H9 (cell line): Measurements from ENCODE around the gene SLC25A19. TPM values are rescaled to one million over a fixed set of nuclear protein-coding genes. Genes with fewer than 3 reads are reported as not detected.

Experiments
- DNase-seq: peaks from one replicate; pipeline ENCODE4 v3.0.0-alpha.2; 2017
- H2AFZ ChIP-seq: one replicate; pipeline ENCODE4 v1.6.1; 2013; ENCODE audit warnings: mild to moderate bottlenecking, low read length, control low read depth, moderate library complexity
- H2AK5ac ChIP-seq: 2 replicates; pipeline ENCODE4 v1.6.1; 2013; ENCODE audit warnings: low read length, control low read depth, mixed read lengths; ENCODE audit not compliant: insufficient read length
- H2BK120ac ChIP-seq: one replicate; pipeline ENCODE4 v1.6.1; 2013; ENCODE audit warnings: low read depth, mild to moderate bottlenecking, low read length, control low read depth, inconsistent platforms; ENCODE audit not compliant: poor library complexity, severe bottlenecking
- H2BK12ac ChIP-seq: 2 replicates; pipeline ENCODE4 v1.6.1; 2013; ENCODE audit warnings: low read length, control low read depth, mixed read lengths, low read depth; ENCODE audit not compliant: insufficient read length
- H2BK15ac ChIP-seq: 2 replicates; pipeline ENCODE4 v1.6.1; 2013; ENCODE audit warnings: low read depth, low read length, control low read depth
- H2BK20ac ChIP-seq: one replicate; pipeline ENCODE4 v1.6.1; 2013; ENCODE audit warnings: low read depth, mild to moderate bottlenecking, low read length, control low read depth, inconsistent platforms; ENCODE audit not compliant: poor library complexity, severe bottlenecking
- H2BK5ac ChIP-seq: 2 replicates; pipeline ENCODE4 v1.6.1; 2013; ENCODE audit warnings: low read length, control low read depth, mixed read lengths; ENCODE audit not compliant: insufficient read length
- H3K14ac ChIP-seq: 2 replicates; pipeline ENCODE4 v1.6.1; 2013; ENCODE audit warnings: low read length, control low read depth; ENCODE audit not compliant: insufficient read depth
- H3K18ac ChIP-seq: 2 replicates; pipeline ENCODE4 v1.6.1; 2013; ENCODE audit warnings: low read depth, mild to moderate bottlenecking, mixed read lengths, low read length, control low read depth; ENCODE audit not compliant: insufficient read length
- H3K23ac ChIP-seq: 2 replicates; pipeline ENCODE4 v1.6.1; 2013; ENCODE audit warnings: low read length, control low read depth, mixed read lengths, low read depth; ENCODE audit not compliant: insufficient read length
- H3K23me2 ChIP-seq: 2 replicates; pipeline ENCODE4 v1.6.1; 2013; ENCODE audit warnings: low read depth, mild to moderate bottlenecking, mixed read lengths, low read length, control low read depth; ENCODE audit not compliant: insufficient read length, poor library complexity, severe bottlenecking
- H3K27ac ChIP-seq: 2 replicates; pipeline ENCODE4 v1.5.1; 2013; ENCODE audit warnings: low read length, control low read depth, mixed read lengths, low read depth; ENCODE audit not compliant: insufficient read length
- H3K27me3 ChIP-seq: 2 replicates; pipeline ENCODE4 v1.6.1; 2013; ENCODE audit warnings: low read length, control low read depth, inconsistent platforms; ENCODE audit not compliant: insufficient read depth
- H3K4ac ChIP-seq: 2 replicates; pipeline ENCODE4 v1.6.1; 2013; ENCODE audit warnings: low read depth, mild to moderate bottlenecking, control low read depth, inconsistent platforms, low read length, moderate library complexity
- H3K4me1 ChIP-seq: 2 replicates; pipeline ENCODE4 v1.6.1; 2013; ENCODE audit warnings: low read length, control low read depth, inconsistent platforms; ENCODE audit not compliant: insufficient read depth
- H3K4me2 ChIP-seq: 2 replicates; pipeline ENCODE4 v1.6.1; 2013; ENCODE audit warnings: low read length, control low read depth, mixed read lengths; ENCODE audit not compliant: insufficient read length, insufficient read depth
- H3K56ac ChIP-seq: 2 replicates; pipeline ENCODE4 v1.6.1; 2013; ENCODE audit warnings: low read depth, mild to moderate bottlenecking, mixed read lengths, low read length, control low read depth; ENCODE audit not compliant: insufficient read length
- H3K79me1 ChIP-seq: 2 replicates; pipeline ENCODE4 v1.6.1; 2013; ENCODE audit warnings: low read depth, mild to moderate bottlenecking, moderate library complexity, low read length, control low read depth, inconsistent platforms; ENCODE audit not compliant: insufficient read depth, poor library complexity, severe bottlenecking
- H3K79me2 ChIP-seq: 2 replicates; pipeline ENCODE4 v1.6.1; 2013; ENCODE audit warnings: low read length, control low read depth, inconsistent platforms; ENCODE audit not compliant: insufficient read depth
- H3K9ac ChIP-seq: 2 replicates; pipeline ENCODE4 v1.6.1; 2013; ENCODE audit warnings: low read length, control low read depth, mixed read lengths; ENCODE audit not compliant: insufficient read length; ENCODE audit errors: extremely low read depth
- H3K9me3 ChIP-seq: one replicate; pipeline ENCODE4 v1.6.1; 2013; ENCODE audit warnings: low read depth, low read length, inconsistent platforms; ENCODE audit not compliant: control insufficient read depth
- H3T11ph ChIP-seq: one replicate; pipeline ENCODE4 v1.6.1; 2013; ENCODE audit warnings: mild to moderate bottlenecking, low read length, control low read depth, inconsistent platforms
- H4K20me1 ChIP-seq: one replicate; pipeline ENCODE4 v1.6.1; 2013; ENCODE audit not compliant: control insufficient read depth, insufficient read length, insufficient read depth
- H4K5ac ChIP-seq: 2 replicates; pipeline ENCODE4 v1.6.1; 2013; ENCODE audit warnings: low read depth, mild to moderate bottlenecking, mixed read lengths, low read length, control low read depth; ENCODE audit not compliant: insufficient read length
- H4K8ac ChIP-seq: replicated peaks from 2 replicates; pipeline ENCODE4 v1.6.1; 2013; ENCODE audit warnings: low read length, control low read depth, mixed read lengths, low read depth; ENCODE audit not compliant: insufficient read length
- H4K91ac ChIP-seq: 2 replicates; pipeline ENCODE4 v1.6.1; 2013; ENCODE audit warnings: low read depth, mild to moderate bottlenecking, moderate library complexity, mixed read lengths, low read length, control low read depth; ENCODE audit not compliant: insufficient read length
- H3K27ac Mint-ChIP-seq, 3 experiments: 2 replicates in 2 of 3; 3 replicates in 1 of 3; pipeline ENCODE4 v1.8.0; 2020 to 2021; ENCODE audit warnings: mixed read lengths in 3 of 3, mild to moderate bottlenecking in 1 of 3, moderate library complexity in 1 of 3
- H3K27me3 Mint-ChIP-seq: 2 replicates; pipeline ENCODE4 v1.8.0; 2021; ENCODE audit warnings: low read depth, mild to moderate bottlenecking, moderate library complexity, mixed read lengths
- H3K36me3 Mint-ChIP-seq, 3 experiments: 2 replicates in 2 of 3; 3 replicates in 1 of 3; pipeline ENCODE4 v1.8.0; 2020 to 2021; ENCODE audit warnings: low read depth in 3 of 3, mixed read lengths in 3 of 3; ENCODE audit not compliant: insufficient read depth in 1 of 3
- H3K4me1 Mint-ChIP-seq, 2 experiments: 2 replicates each; pipeline ENCODE4 v1.8.0; 2020; ENCODE audit warnings: mixed read lengths in 2 of 2
- H3K4me3 Mint-ChIP-seq, 2 experiments: 2 replicates in 1 of 2; 3 replicates in 1 of 2; pipeline ENCODE4 v1.8.0; 2020 to 2021; ENCODE audit warnings: mild to moderate bottlenecking in 2 of 2, mixed read lengths in 2 of 2, moderate library complexity in 1 of 2
- H3K9me3 Mint-ChIP-seq, 2 experiments: 2 replicates in 1 of 2; 3 replicates in 1 of 2; pipeline ENCODE4 v1.8.0; 2020; ENCODE audit warnings: mild to moderate bottlenecking in 2 of 2, mixed read lengths in 2 of 2, moderate library complexity in 1 of 2
- WGBS: extraction: QIAGEN DNeasy Blood & Tissue Kit; methylation state at CpG from one replicate; pipeline ENCODE4 v1.1.7; 2013; ENCODE audit warnings: missing lambda C conversion rate, low lambda C conversion rate, mixed read lengths; ENCODE audit not compliant: insufficient read length; ENCODE audit errors: extremely low coverage; 5-methylcytosine and 5-hydroxymethylcytosine counted together
- total RNA-seq: library from RNA; stranded (reverse); gene quantifications from 2 replicates; pipeline ENCODE4 v1.2.1, GENCODE V29; 2021
- TF ChIP-seq, protein P1 (sequence below): fragments of 200-600 bp; sonication (generic); conservative IDR thresholded peaks from 3 replicates; pipeline ENCODE4 v1.8.0; 2021; ENCODE audit warnings: antibody characterized with exemption, mild to moderate bottlenecking

SLC25A19 gene
- total RNA-seq, 1 experiment from 2014 or later: 24.2 TPM

DNA sequence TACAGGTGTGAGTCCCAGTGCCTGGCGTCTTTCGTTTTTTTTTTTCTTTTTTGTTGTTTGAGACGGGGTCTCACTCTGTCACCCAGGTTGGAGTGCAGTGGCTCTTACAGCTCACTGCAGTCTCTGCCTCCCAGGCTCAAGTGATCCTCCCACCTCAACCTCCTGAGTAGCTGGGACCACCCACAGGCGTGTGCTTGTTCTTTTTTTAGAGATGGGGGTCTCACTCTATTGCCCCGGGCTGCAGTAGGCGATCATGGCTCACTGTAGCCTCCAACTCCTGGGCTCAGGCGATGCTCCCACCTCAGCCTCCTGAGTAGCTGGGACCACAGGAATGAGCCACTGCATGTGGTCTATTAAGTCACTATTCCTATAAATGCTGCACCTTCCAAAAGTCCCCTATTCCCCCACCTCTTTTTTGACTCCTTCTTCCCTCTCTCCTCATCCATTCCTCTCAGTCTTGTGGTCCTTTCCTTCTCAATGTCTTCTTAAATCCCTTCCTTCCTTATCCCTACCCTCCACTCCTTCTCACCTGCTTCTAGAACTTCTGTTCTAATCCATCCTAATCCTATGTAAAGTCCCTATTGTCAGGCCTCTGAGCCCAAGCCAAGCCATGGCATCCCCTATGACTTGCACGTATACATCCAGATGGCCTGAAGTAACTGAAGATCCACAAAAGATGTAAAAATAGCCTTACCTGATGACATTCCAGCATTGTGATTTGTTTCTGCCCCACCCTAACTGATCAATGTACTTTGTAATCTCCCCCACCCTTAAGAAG lies 37.0 kb downstream of the SLC25A19 start:
- no CpG with 5 or more reads among the region's 8 CpGs for WGBS
- H3K4me3 Mint-ChIP-seq: peak overlapping the region in 1 of 2 experiments; percentile 7; a peak in 1 of 5 replicates
- Histone ChIP-seq H2AK5ac (no peak overlapping the region), H2BK20ac (no peak overlapping the region), H4K8ac (no peak overlapping the region), H3K27ac (no peak overlapping the region), H3K23ac (no peak overlapping the region), H3K27me3 (no peaks in the 10 kb centered on the region), H4K5ac (no peak overlapping the region), H4K20me1 (no peaks in the 10 kb centered on the region), H3K4me1 (no peaks in the 10 kb centered on the region), H2AFZ (no peak overlapping the region), H3K14ac (no peak overlapping the region), H3K79me2 (peaks cover 2% of the 10 kb centered on the region; the same call in 1 of the 2 replicates), H2BK120ac (no peak overlapping the region), H3T11ph (no peak overlapping the region), H3K79me1 (peaks cover 3% of the 10 kb centered on the region), H4K91ac (no peak overlapping the region), H2BK12ac (no peak overlapping the region), H3K9me3 (no peaks in the 10 kb centered on the region), H2BK15ac (no peak overlapping the region), H3K18ac (no peak overlapping the region), H2BK5ac (no peak overlapping the region), H3K4me2 (no peak overlapping the region), H3K56ac (no peak overlapping the region), H3K4ac (no peak overlapping the region), H3K23me2 (no peaks in the 10 kb centered on the region), H3K9ac (no peak overlapping the region)
- no peaks in the 10 kb centered on the region for H3K27me3 Mint-ChIP-seq
- H3K4me1 Mint-ChIP-seq: peaks cover 47 to 52% of the 10 kb centered on the region in 2 experiments
- H3K36me3 Mint-ChIP-seq: peaks cover 0 to 9% (median 4%) of the 10 kb centered on the region in 3 experiments; a peak in 3 of 7 replicates
- TF ChIP-seq, protein P1, sequence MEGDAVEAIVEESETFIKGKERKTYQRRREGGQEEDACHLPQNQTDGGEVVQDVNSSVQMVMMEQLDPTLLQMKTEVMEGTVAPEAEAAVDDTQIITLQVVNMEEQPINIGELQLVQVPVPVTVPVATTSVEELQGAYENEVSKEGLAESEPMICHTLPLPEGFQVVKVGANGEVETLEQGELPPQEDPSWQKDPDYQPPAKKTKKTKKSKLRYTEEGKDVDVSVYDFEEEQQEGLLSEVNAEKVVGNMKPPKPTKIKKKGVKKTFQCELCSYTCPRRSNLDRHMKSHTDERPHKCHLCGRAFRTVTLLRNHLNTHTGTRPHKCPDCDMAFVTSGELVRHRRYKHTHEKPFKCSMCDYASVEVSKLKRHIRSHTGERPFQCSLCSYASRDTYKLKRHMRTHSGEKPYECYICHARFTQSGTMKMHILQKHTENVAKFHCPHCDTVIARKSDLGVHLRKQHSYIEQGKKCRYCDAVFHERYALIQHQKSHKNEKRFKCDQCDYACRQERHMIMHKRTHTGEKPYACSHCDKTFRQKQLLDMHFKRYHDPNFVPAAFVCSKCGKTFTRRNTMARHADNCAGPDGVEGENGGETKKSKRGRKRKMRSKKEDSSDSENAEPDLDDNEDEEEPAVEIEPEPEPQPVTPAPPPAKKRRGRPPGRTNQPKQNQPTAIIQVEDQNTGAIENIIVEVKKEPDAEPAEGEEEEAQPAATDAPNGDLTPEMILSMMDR: no peak
- 0 out of 5 replicates have a peak, but pooled peaks cover 0 to 2% of the 10 kb centered on the region in 2 experiments for H3K9me3 Mint-ChIP-seq
- peak overlapping the region; percentile 15 to 71 (median 62); a peak in 4 of 7 replicates for H3K27ac Mint-ChIP-seq
- no peak for DNase-seq
